Stomach (tissue), 9 donors: ENCODE data around the gene MED13L. TPM values are rescaled to one million over a fixed set of nuclear protein-coding genes. Genes with fewer than 3 reads are reported as not detected.
"Not testable (repeated sequence)": the region's sequence is repeated elsewhere in the genome, so short reads cannot be mapped to it uniquely, and the experiment has no call there.

ENCODE experiments used
- DNase-seq, 2 donors: peaks; one replicate each; pipeline versions ENCODE4 v3.0.0 to v3.0.0-alpha.2; 2013 to 2019
- H3K27ac ChIP-seq, 5 donors: fragments of 200-600 bp in 4 of 5; sonication (generic) in 4 of 5; one replicate each; pipeline ENCODE4 v1.5.1; 2013 to 2019; ENCODE audit warnings: mild to moderate bottlenecking in 1 of 5, moderate library complexity in 1 of 5
- H3K27me3 ChIP-seq, 3 donors: fragments of 200-600 bp; sonication (generic); one replicate each; pipeline ENCODE4 v1.5.1; 2017 to 2019; ENCODE audit warnings: mixed run types in 1 of 3
- H3K36me3 ChIP-seq, 4 donors: fragments of 200-600 bp; sonication (generic); 1 replicate in 3 of 4; 2 replicates in 1 of 4; pipeline ENCODE4 v1.5.1; 2016 to 2019
- H3K4me1 ChIP-seq, 4 donors: fragments of 200-600 bp; sonication (generic); one replicate each; pipeline ENCODE4 v1.5.1; 2016 to 2019
- H3K4me3 ChIP-seq, 4 donors: fragments of 200-600 bp; sonication (generic) in 3 of 4; one replicate each; pipeline ENCODE4 v1.5.1; 2016 to 2019; ENCODE audit warnings: mild to moderate bottlenecking in 1 of 4
- H3K9me3 ChIP-seq, 4 donors: fragments of 200-600 bp; sonication (generic); one replicate each; pipeline ENCODE4 v1.5.1; 2016 to 2019
- CTCF ChIP-seq, 7 experiments: fragments of 450-650 bp in 4 of 7; fragments of 200-600 bp in 3 of 7; sonication (generic) in 3 of 7; IDR thresholded peaks; one replicate each; pipeline ENCODE4 v1.5.1; 2016 to 2019; ENCODE audit warnings: antibody characterized with exemption in 7 of 7, control low read depth in 2 of 7, mild to moderate bottlenecking in 1 of 7
- EP300 ChIP-seq: sonication (generic); formaldehyde crosslinking; IDR thresholded peaks from one replicate; pipeline ENCODE4 v1.6.1; 2017; ENCODE audit warnings: antibody characterized with exemption
- POLR2A ChIP-seq, 4 donors: fragments of 450-650 bp; IDR thresholded peaks; one replicate each; pipeline ENCODE4 v1.6.1; 2016; ENCODE audit warnings: antibody characterized with exemption in 4 of 4, control low read depth in 2 of 4, mild to moderate bottlenecking in 1 of 4, moderate library complexity in 1 of 4
- POLR2AphosphoS5 ChIP-seq, 3 donors: sonication (generic); formaldehyde crosslinking; IDR thresholded peaks; one replicate each; pipeline ENCODE4 v1.6.1; 2016; ENCODE audit warnings: antibody characterized with exemption in 3 of 3
- WGBS, 5 donors: extraction: QIAGEN DNeasy Blood & Tissue Kit in 3 of 5; methylation state at CpG; one replicate each; pipeline versions ENCODE4 v1.1.5 to v1.1.7; 2013 to 2018; 5-methylcytosine and 5-hydroxymethylcytosine counted together
- intact Hi-C: fragments of 100-400 bp; cut with DNase I; formaldehyde crosslinking; loops from one replicate; pipeline ENCODE4 v1.15.1; 2023; ENCODE audit warnings: low total_unique reads
- polyA plus RNA-seq, 3 donors: library from polyadenylated mRNA; stranded (reverse); fragments of 200-250 nt; gene quantifications; one replicate each; pipeline ENCODE4 v1.2.3, GENCODE V29; 2013
- total RNA-seq, 5 donors: library from RNA; depleted of rRNA; stranded (reverse); fragments of >200 nt; gene quantifications; one replicate each; pipeline versions ENCODE4 v1.1.0 to v1.2.3, GENCODE V29; 2014 to 2016
- donor health status: healthy with polysubstance abuse.
- donor health status: Bipolar disorder and iron deficiency.
- donor health status: healthy.

Gene MED13L
- total and polyA plus RNA-seq, 8 donors: 10.4 to 305 (median 72.7) TPM

- peak in 1 of 2 donors; percentile 19 for DNase-seq
- no peaks in the 10 kb centered on the region for H3K27me3 ChIP-seq
- H3K36me3 ChIP-seq: no peaks in the 10 kb centered on the region
- WGBS, 5 donors: 42 to 62% (median 49%) methylated on average over 2 of the region's 2 CpGs
- no peak overlapping the region for H3K4me3 ChIP-seq
- peaks cover 52 to 98% (median 77%) of the 10 kb centered on the region in 4 donors for H3K4me1 ChIP-seq
- peak overlapping the region in 1 of 5 donors; percentile 23 for H3K27ac ChIP-seq
- intact Hi-C loops: no loop called here
- no peaks in the 10 kb centered on the region for H3K9me3 ChIP-seq
- TF ChIP-seq CTCF (IDR thresholded peaks at IDR 0.05) (no peak), POLR2AphosphoS5 (IDR thresholded peaks at IDR 0.05) (peak in 1 of 3 donors; percentile 34), POLR2A (IDR thresholded peaks at IDR 0.05) (no peak)
These were observed 144.3 kb downstream of the MED13L start for GRCh38 chr12:116133149-116133548.

GRCh38 chr12:116131987-116132386 is 145.5 kb downstream of the MED13L start:
- H3K9me3 ChIP-seq, H3K27me3 ChIP-seq, DNase-seq, H3K36me3 ChIP-seq, H3K27ac ChIP-seq, H3K4me3 ChIP-seq, intact Hi-C loops: not testable (repeated sequence)
- WGBS, 5 donors: 85 to 97% (median 96%) methylated on average over 10 of the region's 10 CpGs
- peaks cover 51 to 99% (median 80%) of the 10 kb centered on the region in 4 donors for H3K4me1 ChIP-seq

- Histone ChIP-seq H3K27ac (no peak overlapping the region), H3K27me3 (no peaks in the 10 kb centered on the region), H3K4me1 (peaks cover 45 to 99% (median 78%) of the 10 kb centered on the region in 4 donors), H3K4me3 (no peak overlapping the region), H3K36me3 (no peaks in the 10 kb centered on the region), H3K9me3 (no peaks in the 10 kb centered on the region)
- DNase-seq: no peak
- intact Hi-C loops: no loop called here
- 62 to 82% (median 65%) methylated on average over 3 of the region's 3 CpGs for WGBS, 5 donors
- TF ChIP-seq CTCF (IDR thresholded peaks at IDR 0.05): no peak
- no peak for TF ChIP-seq POLR2A (IDR thresholded peaks at IDR 0.05)
These were observed 146.3 kb downstream of the MED13L start for GRCh38 chr12:116131176-116131575.

GRCh38 chr12:116130431-116130830 is 147.1 kb downstream of the MED13L start:
- H3K27ac ChIP-seq: no peak overlapping the region

GRCh38 chr12:116128779-116129178 is 148.7 kb downstream of the MED13L start:
- Histone ChIP-seq H3K36me3 (no peaks in the 10 kb centered on the region), H3K27ac (no peak overlapping the region), H3K4me3 (no peak overlapping the region), H3K4me1 (peaks cover 35 to 99% (median 73%) of the 10 kb centered on the region in 4 donors), H3K27me3 (no peaks in the 10 kb centered on the region), H3K9me3 (no peaks in the 10 kb centered on the region)
- no peak for DNase-seq
- TF ChIP-seq POLR2A (IDR thresholded peaks at IDR 0.05) (no peak), EP300 (no peak), CTCF (IDR thresholded peaks at IDR 0.05) (no peak), POLR2AphosphoS5 (IDR thresholded peaks at IDR 0.05) (no peak)
- WGBS, 5 donors: 79 to 91% (median 80%) methylated on average over 1 of the region's 1 CpG
- intact Hi-C loops: no loop called here

More at GRCh38 chr12:116130431-116130830, 147.1 kb downstream of the MED13L start:
- H3K9me3 ChIP-seq: no peaks in the 10 kb centered on the region
- no peaks in the 10 kb centered on the region for H3K27me3 ChIP-seq
- H3K4me1 ChIP-seq: peaks cover 39 to 99% (median 75%) of the 10 kb centered on the region in 4 donors
- H3K4me3 ChIP-seq: no peak overlapping the region
- TF ChIP-seq CTCF (IDR thresholded peaks at IDR 0.05) (no peak), POLR2A (IDR thresholded peaks at IDR 0.05) (no peak)
- no peaks in the 10 kb centered on the region for H3K36me3 ChIP-seq
- intact Hi-C loops: no loop called here
- peak in 1 of 2 donors; percentile 22 for DNase-seq
- WGBS, 5 donors: 26 to 55% (median 39%) methylated on average over 1 of the region's 1 CpG
